HFF-Myc (cell line): ENCODE results near the gene CTCF.

Source experiments
- DNase-seq: peaks from one replicate; pipeline ENCODE4 v3.0.0-alpha.2; 2011; ENCODE audit warnings: low read depth; ENCODE audit errors: extremely low read depth
- H3K4me3 ChIP-seq: replicated peaks from 2 replicates; pipeline ENCODE4 v1.5.1; 2011; ENCODE audit warnings: low read depth, mild to moderate bottlenecking, control low read depth, low read length
- CTCF ChIP-seq: IDR thresholded peaks from 2 replicates; pipeline ENCODE4 v1.5.1; 2012; ENCODE audit warnings: mild to moderate bottlenecking, low read depth, low read length, control low read depth; ENCODE audit errors: missing control alignments

The CTCF gene

GRCh38 chr16:67632415-67633172, 70.3 kb downstream of the CTCF start:
- no peak for TF ChIP-seq CTCF
- DNase-seq, result no peak

GRCh38 chr16:67636713-67637112, 74.4 kb downstream of the CTCF start:
- no peak overlapping the region for H3K4me3 ChIP-seq
- TF ChIP-seq CTCF, result no peak
- DNase-seq, result no peak

More at GRCh38 chr16:67632415-67633172, 70.3 kb downstream of the CTCF start:
- H3K4me3 ChIP-seq, result no peak overlapping the region

GRCh38 chr16:67637625-67638024, 75.3 kb downstream of the CTCF start:
- no peak overlapping the region for H3K4me3 ChIP-seq
- no peak for DNase-seq
- no peak for TF ChIP-seq CTCF

DNA sequence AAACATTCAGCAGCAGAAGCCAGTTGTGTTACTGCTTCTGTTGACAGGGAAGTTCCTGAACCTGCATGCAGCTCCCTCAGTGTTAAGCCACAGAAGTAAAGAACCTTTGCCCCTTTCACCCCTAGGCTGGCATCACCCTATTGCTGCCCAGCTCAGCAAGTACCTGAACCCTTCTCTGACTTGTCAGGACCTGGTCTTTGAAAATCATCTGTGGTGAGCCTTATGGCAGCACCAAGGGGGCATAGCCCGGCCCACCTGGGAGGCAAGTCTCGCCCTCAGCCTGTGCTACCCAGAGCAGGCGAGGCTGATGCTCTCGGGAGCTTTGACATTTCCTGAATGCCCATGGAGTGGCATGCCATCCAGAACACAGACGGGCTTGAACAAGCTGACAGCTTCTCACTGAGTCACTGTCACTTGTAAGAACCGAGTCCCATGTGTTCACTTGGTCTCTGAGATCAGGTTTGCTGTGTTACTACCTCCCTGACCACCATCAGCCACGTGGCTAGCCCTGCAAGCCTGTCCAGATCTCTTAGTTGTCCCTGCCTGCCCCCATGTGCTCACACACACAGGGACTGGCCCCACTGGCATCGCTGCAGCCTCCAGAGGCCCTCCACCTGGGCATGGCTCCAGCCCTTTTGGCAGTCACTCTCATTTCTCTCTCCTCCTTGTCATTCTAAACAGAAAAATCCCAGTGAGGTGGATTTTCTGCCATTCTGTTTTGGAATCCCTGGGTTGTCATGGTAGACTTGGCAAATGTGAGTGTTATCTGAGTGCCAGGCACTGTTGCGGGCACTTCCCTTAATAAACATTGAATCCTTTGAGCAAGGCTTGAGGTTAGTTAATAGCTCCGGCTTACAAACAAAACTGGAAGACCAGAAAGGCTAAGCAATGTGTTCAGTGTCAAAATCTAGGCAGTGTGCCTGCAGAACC, 79.7 kb downstream of the CTCF start:
- DNase-seq, result no peak
- no peak for TF ChIP-seq CTCF
- no peak overlapping the region for H3K4me3 ChIP-seq

- no peak for TF ChIP-seq CTCF
- DNase-seq, result no peak
- no peak overlapping the region for H3K4me3 ChIP-seq
These were observed 81.7 kb downstream of the CTCF start for GRCh38 chr16:67644038-67644437.

DNA sequence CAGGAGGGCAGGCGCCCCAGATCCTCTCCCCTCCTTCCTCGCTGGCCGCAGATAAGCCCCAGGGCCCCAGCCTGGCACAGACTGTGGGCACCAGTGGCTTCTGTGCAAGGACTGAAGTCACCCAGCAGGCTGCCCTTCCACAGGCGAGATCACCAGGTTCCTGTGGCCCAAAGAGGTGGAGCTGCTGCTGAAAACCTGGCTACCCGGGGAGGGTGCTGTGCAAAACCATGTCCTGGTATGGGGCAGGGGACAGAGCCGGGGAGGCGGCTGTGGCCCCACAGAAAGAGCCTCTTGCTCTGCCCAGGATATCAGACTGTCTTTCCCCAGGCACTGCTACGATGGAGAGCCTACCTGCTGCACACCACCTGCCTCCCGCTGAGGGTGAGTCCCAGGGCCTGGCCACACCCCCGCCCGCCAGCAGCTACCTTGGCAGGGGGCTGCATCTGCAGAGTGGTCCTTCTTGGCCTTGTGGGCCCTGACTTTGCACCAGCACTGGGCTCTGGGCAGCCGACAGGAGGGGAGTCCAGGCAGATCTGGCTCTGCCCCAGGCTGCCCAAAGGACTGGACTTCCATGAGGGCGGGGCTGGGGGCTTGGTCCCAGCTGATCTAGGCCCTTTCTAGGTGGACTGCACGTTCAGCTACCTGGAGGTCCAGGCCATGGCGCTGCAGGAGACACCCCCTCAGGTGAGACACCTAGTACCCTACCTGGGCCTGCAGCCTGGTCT, 83.2 kb downstream of the CTCF start:
- DNase-seq, result no peak
- H3K4me3 ChIP-seq, result no peak overlapping the region
- TF ChIP-seq CTCF, result no peak
